ENCODE results near the gene ANKS1B. TPM values are rescaled to one million over a fixed set of nuclear protein-coding genes. Genes with fewer than 3 reads are reported as not detected.

The ANKS1B gene
- total RNA-seq, 1 donor from 2014 or later, result 2.4 TPM

DNA sequence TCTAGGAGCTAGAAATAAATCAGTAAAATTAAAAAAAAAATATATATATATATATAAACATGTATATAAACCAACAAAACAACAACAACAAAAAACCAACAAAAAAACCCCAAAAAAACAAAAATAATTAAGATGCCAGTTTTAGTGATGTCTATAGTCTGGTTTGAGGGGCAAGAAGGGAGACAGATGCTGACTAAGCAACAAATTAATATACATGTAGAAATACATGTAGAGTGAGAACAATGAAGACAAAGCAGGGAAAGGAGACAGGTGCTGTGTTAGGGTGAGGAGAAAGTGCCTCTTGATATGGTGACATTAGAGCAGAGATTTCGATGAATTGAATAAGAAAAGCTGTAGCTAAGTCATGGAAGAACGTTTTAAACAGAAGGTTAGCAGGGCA is 861.8 kb downstream of the ANKS1B start:
- no peaks in the 10 kb centered on the region for H3K4me1 ChIP-seq (ENCODE audit: insufficient read depth, low read length)
- H3K9me3 Mint-ChIP-seq (ENCODE audit: unreplicated experiment), result no peaks in the 10 kb centered on the region
- H3K36me3 ChIP-seq (ENCODE audit: insufficient read depth, low read length), result no peaks in the 10 kb centered on the region
- H3K9me3 ChIP-seq (ENCODE audit: insufficient read depth, low read depth, low read length), result no peaks in the 10 kb centered on the region
- H3K36me3 Mint-ChIP-seq (ENCODE audit: low read depth, unreplicated experiment), result no peaks in the 10 kb centered on the region
- H3K27ac Mint-ChIP-seq (ENCODE audit: unreplicated experiment), result no peak overlapping the region
- H3K27ac ChIP-seq (ENCODE audit: low read depth, low read length), result no peak overlapping the region
- FAIRE-seq (no peak), DNase-seq (ENCODE audit: low read depth) (no peak)
- no peaks in the 10 kb centered on the region for H3K4me1 Mint-ChIP-seq (ENCODE audit: low read depth, unreplicated experiment)
- no peaks in the 10 kb centered on the region for H4K20me1 ChIP-seq (ENCODE audit: insufficient read depth, low read length)
- no peaks in the 10 kb centered on the region for H3K27me3 ChIP-seq (ENCODE audit: insufficient read depth, low read length)
- H3K9ac ChIP-seq (ENCODE audit: low read length), result no peak overlapping the region
- no peak overlapping the region for H2AFZ ChIP-seq (ENCODE audit: low read depth, low read length)
- no peak overlapping the region for H3K4me2 ChIP-seq (ENCODE audit: low read length)
- H3K27me3 Mint-ChIP-seq (ENCODE audit: low read depth, unreplicated experiment), result no peaks in the 10 kb centered on the region
- no peak overlapping the region for H3K4me3 ChIP-seq (ENCODE audit: insufficient read depth, low read depth, low read length)
- TF ChIP-seq CTCF (IDR thresholded peaks at IDR 0.05; ENCODE audit: insufficient read depth, low read depth, low read length), result no peak
- no peak for TF ChIP-seq EZH2 (IDR thresholded peaks at IDR 0.05; ENCODE audit: insufficient read depth, low read length)
- no peaks in the 10 kb centered on the region for H3K79me2 ChIP-seq (ENCODE audit: insufficient read depth, low read length)
- H3K4me3 Mint-ChIP-seq (ENCODE audit: unreplicated experiment), result no peak overlapping the region

DNA sequence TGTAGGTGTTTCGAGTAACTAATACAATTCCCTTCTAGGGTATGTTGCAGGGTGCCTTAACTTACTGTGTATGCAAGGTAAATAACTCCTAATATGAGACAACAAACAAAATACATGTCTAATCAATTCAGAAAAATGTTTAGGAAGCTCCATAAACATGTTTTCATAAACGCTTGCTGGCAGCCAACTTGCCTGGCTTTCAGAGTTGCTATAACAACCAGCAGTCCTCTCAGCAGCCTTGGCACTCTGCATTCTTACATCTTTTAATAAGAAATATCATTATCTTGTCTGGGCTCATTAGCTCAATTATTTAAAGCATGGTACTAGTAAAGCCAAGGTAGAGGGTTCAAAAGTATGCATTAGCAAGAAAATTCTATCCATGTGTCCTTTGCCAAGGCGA is 862.2 kb downstream of the ANKS1B start:
- no peaks in the 10 kb centered on the region for H3K9me3 Mint-ChIP-seq (ENCODE audit: unreplicated experiment)
- DNase-seq (ENCODE audit: low read depth), result no peak
- no peaks in the 10 kb centered on the region for H3K4me1 Mint-ChIP-seq (ENCODE audit: low read depth, unreplicated experiment)
- no peaks in the 10 kb centered on the region for H3K27me3 Mint-ChIP-seq (ENCODE audit: low read depth, unreplicated experiment)
- H3K4me3 Mint-ChIP-seq (ENCODE audit: unreplicated experiment), result no peak overlapping the region
- no peak overlapping the region for H3K4me3 ChIP-seq (ENCODE audit: insufficient read depth, low read depth, low read length)
- no peaks in the 10 kb centered on the region for H3K79me2 ChIP-seq (ENCODE audit: insufficient read depth, low read length)
- H3K27me3 ChIP-seq (ENCODE audit: insufficient read depth, low read length), result no peaks in the 10 kb centered on the region
- no peaks in the 10 kb centered on the region for H3K9me3 ChIP-seq (ENCODE audit: insufficient read depth, low read depth, low read length)
- no peak overlapping the region for H3K4me2 ChIP-seq (ENCODE audit: low read length)
- H3K36me3 Mint-ChIP-seq (ENCODE audit: low read depth, unreplicated experiment), result no peaks in the 10 kb centered on the region
- no peaks in the 10 kb centered on the region for H4K20me1 ChIP-seq (ENCODE audit: insufficient read depth, low read length)
- no peak overlapping the region for H3K27ac Mint-ChIP-seq (ENCODE audit: unreplicated experiment)
- no peak for TF ChIP-seq EZH2 (IDR thresholded peaks at IDR 0.05; ENCODE audit: insufficient read depth, low read length)
- no peak for TF ChIP-seq CTCF (IDR thresholded peaks at IDR 0.05; ENCODE audit: insufficient read depth, low read depth, low read length)
- H3K4me1 ChIP-seq (ENCODE audit: insufficient read depth, low read length), result no peaks in the 10 kb centered on the region
- H3K27ac ChIP-seq (ENCODE audit: low read depth, low read length), result no peak overlapping the region
- H2AFZ ChIP-seq (ENCODE audit: low read depth, low read length), result no peak overlapping the region
- FAIRE-seq, result no peak
- H3K36me3 ChIP-seq (ENCODE audit: insufficient read depth, low read length), result no peaks in the 10 kb centered on the region
- H3K9ac ChIP-seq (ENCODE audit: low read length), result no peak overlapping the region

DNA sequence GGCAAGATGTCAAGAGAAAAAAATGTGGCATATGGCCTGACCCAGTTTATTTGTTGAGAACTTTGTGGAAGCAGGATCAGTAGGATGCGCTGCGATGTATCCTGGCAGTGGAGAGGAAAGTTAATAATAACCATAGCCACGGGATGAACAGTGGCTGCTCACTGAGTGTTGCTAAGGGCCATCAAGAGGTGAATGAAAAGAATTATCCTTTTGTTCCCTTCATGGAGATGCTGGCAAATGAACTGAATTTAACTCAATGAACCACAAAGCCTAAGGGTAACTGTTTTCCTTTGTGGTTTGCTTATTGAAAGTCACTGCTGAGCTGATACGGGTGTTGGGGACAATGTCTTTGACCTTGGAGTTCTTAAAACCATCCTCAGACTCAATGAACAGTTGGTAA is 863.2 kb downstream of the ANKS1B start:
- Histone ChIP-seq H3K27ac (ENCODE audit: low read depth, low read length) (no peak overlapping the region), H3K36me3 (ENCODE audit: insufficient read depth, low read length) (no peaks in the 10 kb centered on the region), H3K4me3 (ENCODE audit: insufficient read depth, low read depth, low read length) (no peak overlapping the region), H2AFZ (ENCODE audit: low read depth, low read length) (no peak overlapping the region), H3K27me3 (ENCODE audit: insufficient read depth, low read length) (no peaks in the 10 kb centered on the region), H3K4me1 (ENCODE audit: insufficient read depth, low read length) (no peaks in the 10 kb centered on the region), H3K79me2 (ENCODE audit: insufficient read depth, low read length) (no peaks in the 10 kb centered on the region), H3K9me3 (ENCODE audit: insufficient read depth, low read depth, low read length) (no peaks in the 10 kb centered on the region), H4K20me1 (ENCODE audit: insufficient read depth, low read length) (no peaks in the 10 kb centered on the region), H3K4me2 (ENCODE audit: low read length) (no peak overlapping the region), H3K9ac (ENCODE audit: low read length) (no peak overlapping the region)
- no peak for DNase-seq (ENCODE audit: low read depth)
- no peaks in the 10 kb centered on the region for H3K9me3 Mint-ChIP-seq (ENCODE audit: unreplicated experiment)
- no peaks in the 10 kb centered on the region for H3K4me1 Mint-ChIP-seq (ENCODE audit: low read depth, unreplicated experiment)
- H3K36me3 Mint-ChIP-seq (ENCODE audit: low read depth, unreplicated experiment), result no peaks in the 10 kb centered on the region
- FAIRE-seq, result no peak
- TF ChIP-seq EZH2 (IDR thresholded peaks at IDR 0.05; ENCODE audit: insufficient read depth, low read length), result no peak
- TF ChIP-seq CTCF (IDR thresholded peaks at IDR 0.05; ENCODE audit: insufficient read depth, low read depth, low read length), result no peak
- H3K27me3 Mint-ChIP-seq (ENCODE audit: low read depth, unreplicated experiment), result no peaks in the 10 kb centered on the region
- H3K4me3 Mint-ChIP-seq (ENCODE audit: unreplicated experiment), result no peak overlapping the region
- no peak overlapping the region for H3K27ac Mint-ChIP-seq (ENCODE audit: unreplicated experiment)
